GF-D8 (cell line): Measurements from ENCODE around the gene RPS6KA5.

ENCODE experiments used
- DNase-seq: peaks from one replicate; lab custom pipeline; 2025; lab: John Stamatoyannopoulos, UW

Gene RPS6KA5

DNA sequence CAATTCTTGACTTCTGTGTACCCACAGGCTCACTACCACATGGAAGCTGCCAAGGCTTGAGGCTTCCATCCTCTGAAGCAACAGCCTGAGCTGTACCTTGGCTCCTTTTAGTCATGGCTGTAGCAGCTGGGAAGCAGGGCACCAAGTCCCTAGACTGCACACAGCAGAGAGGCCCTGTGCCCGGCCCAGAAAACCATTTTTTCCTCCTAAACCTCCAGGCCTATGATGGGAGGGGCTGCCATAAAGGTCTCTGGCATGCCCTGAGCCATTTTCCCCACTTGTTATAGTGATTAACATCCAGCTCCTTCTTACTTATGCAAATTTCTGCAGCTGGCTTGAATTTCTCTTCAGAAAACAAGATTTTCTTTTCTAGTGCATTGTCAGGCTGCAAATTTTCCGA lies 121.8 kb downstream of the RPS6KA5 start:
- DNase-seq = no peak

DNA sequence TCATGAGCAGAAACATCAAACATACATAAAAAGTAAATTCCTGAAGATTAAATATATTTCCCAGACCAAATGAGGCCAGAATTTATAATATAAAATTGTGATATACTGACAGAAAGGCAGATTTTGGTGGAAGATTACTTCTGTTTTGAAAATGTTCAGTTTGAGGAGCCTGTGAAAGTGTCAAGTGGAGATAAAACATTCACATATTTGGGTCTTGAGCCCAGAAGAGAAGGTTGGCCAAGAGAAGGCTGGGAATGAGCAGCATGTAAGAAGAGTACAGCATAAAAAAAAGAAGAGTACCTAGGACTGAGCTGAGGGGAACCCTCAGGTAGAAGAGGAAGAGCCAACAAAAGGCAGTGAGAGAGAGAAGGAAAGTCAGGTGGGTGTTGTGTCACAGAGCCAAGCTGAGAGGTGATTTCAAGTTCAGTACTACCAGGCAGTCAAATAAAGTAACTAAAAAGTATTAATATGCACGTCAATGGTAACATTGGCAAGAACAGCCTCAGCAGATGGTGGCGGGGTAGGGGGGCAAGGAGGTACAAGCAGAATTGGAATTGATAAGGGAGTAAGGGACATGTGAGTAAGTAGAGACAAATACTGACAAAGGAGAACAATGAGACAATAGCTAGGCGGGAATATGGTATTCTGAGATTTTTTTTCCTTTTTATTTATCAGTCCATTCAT lies 123.5 kb downstream of the RPS6KA5 start:
- no peak for DNase-seq

DNA sequence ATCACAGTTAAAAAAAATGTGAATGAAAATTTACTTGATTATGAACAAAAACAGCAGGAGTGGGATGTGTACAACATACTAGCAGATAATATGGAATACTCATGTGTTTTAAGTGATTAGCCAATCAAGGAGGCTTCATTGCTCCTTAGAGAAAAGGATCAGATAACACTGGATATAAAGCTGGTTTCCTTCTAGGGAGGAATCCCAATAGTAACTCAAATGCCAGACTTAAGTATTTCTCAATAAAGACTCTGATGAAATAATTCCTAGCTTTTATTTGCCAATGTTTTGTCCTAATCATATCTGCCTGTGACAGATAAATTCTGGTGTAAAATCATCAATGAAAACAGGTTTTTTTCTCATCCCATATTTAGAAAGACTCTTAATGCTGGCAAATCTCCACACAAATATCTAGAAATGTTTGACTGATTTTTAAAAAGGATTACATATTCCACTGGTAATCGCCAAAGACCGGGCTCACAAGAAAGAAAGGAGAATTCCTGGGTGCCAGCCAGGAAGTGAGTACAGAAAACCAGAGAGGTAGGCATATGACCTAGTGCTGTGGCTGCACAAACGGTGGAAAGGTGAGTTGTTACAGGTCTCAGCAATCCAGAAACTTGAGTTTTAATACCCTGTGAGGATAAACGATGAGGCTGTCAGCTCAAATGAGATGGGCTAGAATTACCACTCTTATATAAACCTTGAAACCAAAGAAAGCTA lies 135.7 kb downstream of the RPS6KA5 start:
- no peak for DNase-seq

DNA sequence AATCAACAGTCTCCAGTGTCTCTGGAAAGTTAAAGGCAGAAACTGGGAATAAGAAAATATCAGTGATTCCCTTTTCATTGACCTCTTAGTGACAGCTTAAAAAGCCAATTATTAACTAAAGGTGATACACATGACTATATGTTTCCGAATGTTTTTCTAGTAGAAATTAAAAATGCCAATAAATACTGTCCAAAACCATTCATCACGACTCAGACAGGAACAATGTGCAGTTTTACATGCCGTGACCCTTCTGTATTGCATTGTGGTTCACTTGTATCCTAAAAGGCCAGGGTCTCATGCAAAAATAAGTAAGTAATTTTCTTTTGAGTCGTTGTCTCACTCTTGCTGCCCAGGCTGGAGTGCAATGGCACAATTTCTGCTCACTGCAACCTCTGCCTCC lies 138.3 kb downstream of the RPS6KA5 start:
- no peak for DNase-seq

- DNase-seq = no peak
These were observed 149.3 kb downstream of the RPS6KA5 start for GRCh38 chr14:90911121-90911520.

GRCh38 chr14:90907178-90907577 lies 153.3 kb downstream of the RPS6KA5 start:
- no peak for DNase-seq

DNA sequence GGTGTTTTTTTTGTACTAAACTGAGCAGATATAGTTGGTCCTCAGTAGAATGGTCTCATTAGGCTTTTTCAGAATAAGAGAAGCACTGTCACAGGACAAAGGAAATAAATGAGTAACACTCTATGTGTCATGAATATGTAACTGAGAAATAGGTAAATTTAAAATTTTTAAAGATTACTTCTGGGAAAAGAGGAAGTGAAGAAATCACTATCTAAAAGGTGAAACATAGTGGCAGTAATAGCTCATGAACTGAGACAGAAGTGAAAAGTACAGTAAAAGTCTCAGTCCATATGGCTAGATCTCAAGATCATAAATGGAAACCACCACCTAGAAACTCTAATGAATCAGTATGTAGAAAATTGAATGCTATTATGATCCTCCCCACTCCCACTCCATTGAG lies 154.9 kb downstream of the RPS6KA5 start:
- DNase-seq = no peak

DNA sequence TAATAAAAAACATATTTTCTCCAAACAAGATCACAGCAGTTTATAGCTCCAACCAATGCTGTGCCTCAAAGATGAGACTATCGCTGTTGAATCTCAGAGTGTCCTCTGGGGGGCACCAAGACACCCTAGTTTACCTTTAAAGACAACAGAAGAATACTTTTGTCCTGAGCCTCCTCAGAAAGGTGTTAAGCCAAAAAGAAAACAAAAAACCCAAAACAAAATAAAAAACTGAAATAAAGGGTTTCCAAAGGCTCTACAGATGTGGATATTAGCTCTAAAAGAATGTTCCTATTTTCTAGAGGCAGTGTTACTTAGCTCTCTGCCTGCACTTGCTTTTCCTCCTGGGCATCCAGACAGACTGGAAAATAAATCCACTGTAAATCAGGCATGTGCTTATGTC lies 157.3 kb downstream of the RPS6KA5 start:
- DNase-seq = peak; percentile 7

- no peak for DNase-seq
These were observed 159.9 kb downstream of the RPS6KA5 start for GRCh38 chr14:90900476-90901083.

- DNase-seq = no peak
These were observed 163.4 kb downstream of the RPS6KA5 start for GRCh38 chr14:90897022-90897421.

DNA sequence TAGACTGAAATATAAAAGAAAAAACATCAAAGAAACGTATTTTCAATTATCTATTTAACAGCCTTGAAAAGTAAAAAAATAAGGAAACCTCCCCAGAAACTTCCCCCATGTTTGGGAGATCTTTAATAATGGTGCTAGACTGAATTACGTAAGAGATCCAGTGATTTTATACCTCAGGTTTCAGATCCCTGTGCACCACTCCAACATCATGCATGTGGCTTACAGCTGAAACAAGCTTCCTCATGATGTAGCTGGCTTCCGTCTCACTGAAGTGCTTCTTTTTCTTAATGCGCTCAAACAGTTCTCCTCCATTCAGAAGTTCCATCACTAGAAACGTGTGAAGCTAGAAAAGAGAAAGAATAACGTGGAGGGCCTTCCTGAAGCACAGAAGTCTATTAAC lies 166.2 kb downstream of the RPS6KA5 start:
- DNase-seq = no peak

DNA sequence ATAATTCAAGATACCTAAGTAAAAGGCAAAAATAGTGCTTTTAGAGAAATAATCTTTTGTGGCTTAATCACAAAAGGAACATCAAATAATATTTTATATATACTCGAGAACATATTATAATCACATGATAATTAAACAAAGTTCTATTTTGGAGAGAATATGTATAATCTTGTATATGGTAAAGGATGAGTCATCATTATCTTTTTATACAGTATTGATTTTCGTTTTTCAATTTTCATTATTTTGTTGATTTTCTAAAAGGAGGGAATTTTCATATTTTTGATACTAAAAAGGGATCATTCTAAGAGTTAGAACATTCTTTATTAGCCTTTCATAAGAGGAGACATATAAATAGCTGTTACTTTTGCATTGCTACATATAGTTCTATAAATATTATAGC lies 166.9 kb downstream of the RPS6KA5 start:
- DNase-seq = no peak

DNA sequence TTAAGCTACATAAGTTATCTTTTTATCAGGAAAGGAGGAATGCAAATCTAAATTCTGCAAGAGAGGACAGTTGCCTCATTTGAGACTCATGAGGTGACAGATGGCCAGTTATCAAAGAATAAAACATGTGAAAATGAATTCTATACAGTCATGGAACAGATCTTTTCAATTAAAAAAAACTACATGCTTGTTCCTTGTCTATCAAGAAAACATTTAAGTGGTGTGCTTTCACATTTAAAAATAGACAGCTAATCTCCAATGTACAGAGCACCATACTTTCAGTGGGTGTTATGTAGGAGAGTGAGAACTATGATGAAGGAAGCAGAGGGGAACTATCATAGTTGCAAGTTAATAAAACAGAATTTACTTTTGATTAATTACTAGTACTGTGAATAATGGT lies 167.5 kb downstream of the RPS6KA5 start:
- DNase-seq = no peak

DNA sequence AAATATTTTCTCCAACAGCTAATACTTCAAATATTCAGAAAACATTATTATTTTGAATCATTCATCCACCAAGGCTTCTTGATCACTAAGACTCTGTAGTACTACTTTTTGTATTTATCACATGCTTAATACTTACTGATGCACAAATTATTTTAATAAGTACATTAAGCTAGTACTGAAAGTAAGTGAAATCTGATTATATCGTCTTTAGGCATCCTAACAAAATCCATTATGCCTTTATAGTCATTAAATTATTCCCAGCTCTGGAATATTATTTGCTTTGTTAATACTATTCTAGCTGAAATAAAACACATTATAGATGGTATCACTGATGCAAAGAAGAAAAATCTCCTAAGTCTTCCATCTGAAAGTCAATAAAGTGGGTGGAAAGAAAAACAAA lies 169.1 kb downstream of the RPS6KA5 start:
- no peak for DNase-seq

GRCh38 chr14:90890322-90891020 lies 170.0 kb downstream of the RPS6KA5 start:
- DNase-seq = no peak

- DNase-seq = no peak
These were observed 174.1 kb downstream of the RPS6KA5 start for GRCh38 chr14:90886297-90886815.

DNA sequence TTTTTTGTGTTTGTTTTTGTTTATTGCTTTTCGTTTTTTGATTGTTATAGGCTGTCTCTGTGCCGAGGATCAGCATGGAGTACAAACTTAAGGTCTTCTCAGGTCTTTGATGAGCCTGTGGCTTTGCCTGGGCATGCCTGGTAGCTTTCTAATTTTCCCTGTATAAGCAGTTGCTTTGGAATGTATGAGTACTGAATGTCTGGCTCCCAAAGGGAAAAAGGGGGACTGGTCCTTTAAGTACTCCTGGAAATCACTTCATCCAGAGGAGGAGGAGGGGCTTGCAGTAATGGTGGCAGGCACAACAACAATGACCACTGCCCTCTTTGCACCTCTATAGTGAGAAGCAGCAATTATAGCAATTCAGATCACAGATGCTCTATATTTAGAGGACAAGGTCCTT lies 176.7 kb downstream of the RPS6KA5 start:
- DNase-seq = no peak

DNA sequence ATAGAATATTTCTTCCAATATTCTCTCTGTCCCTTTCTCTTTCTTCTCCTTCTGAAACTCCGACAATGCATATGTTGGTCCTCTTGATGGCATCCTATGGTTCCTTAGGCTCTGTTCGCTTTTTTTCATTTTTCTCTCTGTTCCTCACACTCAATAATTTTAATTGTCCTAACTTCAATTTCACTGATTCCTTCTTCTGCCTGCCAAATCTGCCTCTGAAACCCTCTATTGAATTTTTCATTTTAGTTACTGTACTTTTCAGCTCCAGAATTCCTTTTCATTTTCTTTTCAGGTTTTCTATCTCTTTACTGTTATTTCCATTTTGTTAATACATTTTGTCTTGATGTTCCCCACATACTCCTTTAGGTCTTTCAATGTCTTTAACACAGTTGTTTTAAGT lies 177.2 kb downstream of the RPS6KA5 start:
- DNase-seq = no peak

DNA sequence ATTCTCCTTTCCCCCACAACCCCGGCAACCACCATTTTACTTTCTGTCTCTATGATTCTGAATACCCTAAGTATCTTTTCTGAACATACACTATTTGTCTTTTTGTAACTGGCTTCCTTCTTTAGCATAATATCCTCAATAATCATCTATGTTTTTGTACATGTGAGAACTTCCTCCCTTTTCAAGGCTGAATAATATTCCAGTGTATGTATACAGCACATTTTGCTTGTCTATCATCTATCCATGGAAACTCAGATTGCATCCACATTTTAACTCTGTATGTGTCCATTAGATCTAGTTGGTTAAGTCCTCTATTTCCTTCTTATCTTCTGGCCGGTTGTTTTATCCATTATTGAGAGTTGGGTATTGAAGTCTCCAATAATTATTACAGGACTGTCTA lies 180.2 kb downstream of the RPS6KA5 start:
- DNase-seq = no peak

GRCh38 chr14:90874599-90874998 lies 185.8 kb downstream of the RPS6KA5 start:
- DNase-seq = no peak

DNA sequence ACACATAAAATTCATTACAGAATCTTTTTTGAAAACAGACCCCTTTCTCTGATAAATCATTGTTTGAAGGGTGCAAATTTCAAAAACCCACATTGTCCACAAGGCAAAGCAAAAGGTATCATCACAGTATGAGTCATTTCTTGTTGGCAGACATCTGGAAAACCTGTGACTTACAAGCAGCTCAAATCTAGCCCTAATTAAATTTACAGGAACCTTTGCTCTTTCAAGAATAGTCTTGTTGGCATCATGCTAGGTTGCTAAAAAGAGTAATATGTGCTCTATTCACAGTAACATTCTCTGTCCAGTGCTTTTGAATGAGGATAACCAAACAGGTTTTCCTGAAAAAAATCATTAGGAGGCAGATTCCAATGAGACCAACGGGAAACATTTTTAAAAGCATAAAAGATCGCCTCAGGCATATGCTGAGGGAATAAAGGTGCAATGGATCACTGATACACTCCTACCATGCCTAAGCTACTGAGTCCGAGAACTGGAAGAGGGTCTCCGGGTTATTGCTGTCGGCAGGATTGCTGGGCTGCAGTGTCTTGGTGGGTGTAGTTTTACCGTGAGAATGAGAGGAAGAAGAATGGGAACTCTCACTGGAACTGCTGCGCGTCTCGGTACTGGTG lies 188.7 kb downstream of the RPS6KA5 start:
- no peak for DNase-seq

- DNase-seq = no peak
These were observed 189.4 kb downstream of the RPS6KA5 start for GRCh38 chr14:90870950-90871604.
